ENCODE data around the gene MAPK6.

- TF ChIP-seq, protein P1, sequence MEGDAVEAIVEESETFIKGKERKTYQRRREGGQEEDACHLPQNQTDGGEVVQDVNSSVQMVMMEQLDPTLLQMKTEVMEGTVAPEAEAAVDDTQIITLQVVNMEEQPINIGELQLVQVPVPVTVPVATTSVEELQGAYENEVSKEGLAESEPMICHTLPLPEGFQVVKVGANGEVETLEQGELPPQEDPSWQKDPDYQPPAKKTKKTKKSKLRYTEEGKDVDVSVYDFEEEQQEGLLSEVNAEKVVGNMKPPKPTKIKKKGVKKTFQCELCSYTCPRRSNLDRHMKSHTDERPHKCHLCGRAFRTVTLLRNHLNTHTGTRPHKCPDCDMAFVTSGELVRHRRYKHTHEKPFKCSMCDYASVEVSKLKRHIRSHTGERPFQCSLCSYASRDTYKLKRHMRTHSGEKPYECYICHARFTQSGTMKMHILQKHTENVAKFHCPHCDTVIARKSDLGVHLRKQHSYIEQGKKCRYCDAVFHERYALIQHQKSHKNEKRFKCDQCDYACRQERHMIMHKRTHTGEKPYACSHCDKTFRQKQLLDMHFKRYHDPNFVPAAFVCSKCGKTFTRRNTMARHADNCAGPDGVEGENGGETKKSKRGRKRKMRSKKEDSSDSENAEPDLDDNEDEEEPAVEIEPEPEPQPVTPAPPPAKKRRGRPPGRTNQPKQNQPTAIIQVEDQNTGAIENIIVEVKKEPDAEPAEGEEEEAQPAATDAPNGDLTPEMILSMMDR (IDR thresholded peaks at IDR 0.05; ENCODE audit: poor library complexity, severe bottlenecking) = no peak
- TF ChIP-seq EP300 (conservative IDR thresholded peaks at IDR 0.05; ENCODE audit: poor library complexity, severe bottlenecking) = no peak
- TF ChIP-seq EZH2 (IDR thresholded peaks at IDR 0.05; ENCODE audit: borderline replicate concordance, insufficient read depth, low read length, poor library complexity, severe bottlenecking) = no peak
- TF ChIP-seq SMC3 (conservative IDR thresholded peaks at IDR 0.05; ENCODE audit: poor library complexity) = no peak
- TF ChIP-seq, protein P2, sequence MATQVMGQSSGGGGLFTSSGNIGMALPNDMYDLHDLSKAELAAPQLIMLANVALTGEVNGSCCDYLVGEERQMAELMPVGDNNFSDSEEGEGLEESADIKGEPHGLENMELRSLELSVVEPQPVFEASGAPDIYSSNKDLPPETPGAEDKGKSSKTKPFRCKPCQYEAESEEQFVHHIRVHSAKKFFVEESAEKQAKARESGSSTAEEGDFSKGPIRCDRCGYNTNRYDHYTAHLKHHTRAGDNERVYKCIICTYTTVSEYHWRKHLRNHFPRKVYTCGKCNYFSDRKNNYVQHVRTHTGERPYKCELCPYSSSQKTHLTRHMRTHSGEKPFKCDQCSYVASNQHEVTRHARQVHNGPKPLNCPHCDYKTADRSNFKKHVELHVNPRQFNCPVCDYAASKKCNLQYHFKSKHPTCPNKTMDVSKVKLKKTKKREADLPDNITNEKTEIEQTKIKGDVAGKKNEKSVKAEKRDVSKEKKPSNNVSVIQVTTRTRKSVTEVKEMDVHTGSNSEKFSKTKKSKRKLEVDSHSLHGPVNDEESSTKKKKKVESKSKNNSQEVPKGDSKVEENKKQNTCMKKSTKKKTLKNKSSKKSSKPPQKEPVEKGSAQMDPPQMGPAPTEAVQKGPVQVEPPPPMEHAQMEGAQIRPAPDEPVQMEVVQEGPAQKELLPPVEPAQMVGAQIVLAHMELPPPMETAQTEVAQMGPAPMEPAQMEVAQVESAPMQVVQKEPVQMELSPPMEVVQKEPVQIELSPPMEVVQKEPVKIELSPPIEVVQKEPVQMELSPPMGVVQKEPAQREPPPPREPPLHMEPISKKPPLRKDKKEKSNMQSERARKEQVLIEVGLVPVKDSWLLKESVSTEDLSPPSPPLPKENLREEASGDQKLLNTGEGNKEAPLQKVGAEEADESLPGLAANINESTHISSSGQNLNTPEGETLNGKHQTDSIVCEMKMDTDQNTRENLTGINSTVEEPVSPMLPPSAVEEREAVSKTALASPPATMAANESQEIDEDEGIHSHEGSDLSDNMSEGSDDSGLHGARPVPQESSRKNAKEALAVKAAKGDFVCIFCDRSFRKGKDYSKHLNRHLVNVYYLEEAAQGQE (IDR thresholded peaks at IDR 0.05; ENCODE audit: borderline replicate concordance) = no peak
Measured at GRCh38 chr15:52115598-52116427, 96.8 kb downstream of the MAPK6 start.

All from neural cell (in vitro differentiated cells).